Mucosa of stomach (tissue), 1 donor: ENCODE results near the gene AHDC1.

ENCODE experiments used
- H3K27me3 ChIP-seq: one replicate; pipeline ENCODE4 v1.7.0; 2013; ENCODE audit warnings: mild to moderate bottlenecking, low read length; ENCODE audit not compliant: control insufficient read depth, insufficient read depth
- H3K36me3 ChIP-seq: one replicate; pipeline ENCODE4 v1.7.0; 2013; ENCODE audit warnings: low read length; ENCODE audit not compliant: control insufficient read depth, insufficient read depth
- H3K4me1 ChIP-seq: one replicate; pipeline ENCODE4 v1.7.0; 2013; ENCODE audit warnings: mild to moderate bottlenecking, low read length; ENCODE audit not compliant: control insufficient read depth, insufficient read depth
- H3K4me3 ChIP-seq: one replicate; pipeline ENCODE4 v1.7.0; 2013; ENCODE audit warnings: low read length
- H3K9ac ChIP-seq: one replicate; pipeline ENCODE4 v1.7.0; 2013; ENCODE audit warnings: mild to moderate bottlenecking, low read length, moderate library complexity
- H3K9me3 ChIP-seq: one replicate; pipeline ENCODE4 v1.7.0; 2013; ENCODE audit warnings: mild to moderate bottlenecking, low read length, moderate library complexity; ENCODE audit not compliant: control insufficient read depth
- donor health status: Pancreatic carcinoma.

Gene AHDC1

DNA sequence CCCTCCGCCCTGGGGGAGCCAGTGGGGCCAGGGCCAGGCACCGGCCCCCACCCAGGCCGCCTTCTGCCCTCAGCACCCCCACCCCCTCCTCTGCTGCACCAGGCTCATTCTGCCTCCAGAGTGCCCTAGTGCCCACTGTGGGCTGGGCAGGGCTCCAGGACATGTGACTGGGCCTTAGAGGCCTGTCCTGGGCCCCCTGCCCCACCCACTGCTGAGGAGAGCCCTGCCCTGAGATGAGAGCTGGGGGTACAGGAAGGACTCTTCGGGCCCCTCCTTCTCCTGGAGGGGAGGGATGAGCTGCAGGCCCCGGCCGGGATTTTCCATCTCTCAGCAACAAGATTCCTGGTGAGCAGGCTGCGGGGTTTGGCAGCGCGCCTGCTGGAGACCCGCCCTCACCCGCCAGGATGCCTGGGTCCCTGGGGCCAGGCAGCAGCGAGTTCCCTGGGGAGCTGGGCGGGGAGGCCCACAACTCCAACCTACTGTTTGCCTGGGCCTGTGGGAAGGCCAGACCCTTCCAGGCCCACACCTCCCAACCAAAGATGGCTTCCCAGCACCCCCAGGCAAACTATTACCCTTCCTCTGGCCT, 14.0 kb downstream of the AHDC1 start:
- H3K9me3 ChIP-seq, result no peaks in the 10 kb centered on the region
- peaks cover 50% of the 10 kb centered on the region for H3K4me1 ChIP-seq
- H3K27me3 ChIP-seq, result no peaks in the 10 kb centered on the region
- H3K36me3 ChIP-seq, result no peaks in the 10 kb centered on the region
- no peak overlapping the region for H3K9ac ChIP-seq
- H3K4me3 ChIP-seq, result no peak overlapping the region

DNA sequence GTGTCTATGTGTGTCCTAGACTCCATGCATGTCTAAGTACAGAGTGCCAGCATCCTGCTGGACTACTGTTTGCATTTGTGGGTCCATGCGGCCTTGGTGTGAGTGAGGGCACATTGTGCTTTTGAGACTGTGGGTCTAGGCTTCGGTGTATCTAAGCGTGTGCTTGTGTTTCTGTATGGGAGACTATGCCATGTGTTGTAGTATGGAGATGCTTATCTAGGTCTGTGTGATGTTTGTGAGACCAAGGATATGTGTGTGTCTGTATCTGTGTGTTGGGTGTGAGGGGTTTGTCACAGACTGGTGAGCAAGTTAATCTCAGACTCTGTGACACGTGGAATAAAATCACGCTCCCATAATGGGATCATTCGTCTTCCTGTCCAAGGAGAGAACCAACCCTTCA, 14.5 kb downstream of the AHDC1 start:
- Histone ChIP-seq H3K9me3 (no peaks in the 10 kb centered on the region), H3K36me3 (no peaks in the 10 kb centered on the region), H3K27me3 (no peaks in the 10 kb centered on the region), H3K4me3 (no peak overlapping the region), H3K9ac (no peak overlapping the region), H3K4me1 (peaks cover 48% of the 10 kb centered on the region)

DNA sequence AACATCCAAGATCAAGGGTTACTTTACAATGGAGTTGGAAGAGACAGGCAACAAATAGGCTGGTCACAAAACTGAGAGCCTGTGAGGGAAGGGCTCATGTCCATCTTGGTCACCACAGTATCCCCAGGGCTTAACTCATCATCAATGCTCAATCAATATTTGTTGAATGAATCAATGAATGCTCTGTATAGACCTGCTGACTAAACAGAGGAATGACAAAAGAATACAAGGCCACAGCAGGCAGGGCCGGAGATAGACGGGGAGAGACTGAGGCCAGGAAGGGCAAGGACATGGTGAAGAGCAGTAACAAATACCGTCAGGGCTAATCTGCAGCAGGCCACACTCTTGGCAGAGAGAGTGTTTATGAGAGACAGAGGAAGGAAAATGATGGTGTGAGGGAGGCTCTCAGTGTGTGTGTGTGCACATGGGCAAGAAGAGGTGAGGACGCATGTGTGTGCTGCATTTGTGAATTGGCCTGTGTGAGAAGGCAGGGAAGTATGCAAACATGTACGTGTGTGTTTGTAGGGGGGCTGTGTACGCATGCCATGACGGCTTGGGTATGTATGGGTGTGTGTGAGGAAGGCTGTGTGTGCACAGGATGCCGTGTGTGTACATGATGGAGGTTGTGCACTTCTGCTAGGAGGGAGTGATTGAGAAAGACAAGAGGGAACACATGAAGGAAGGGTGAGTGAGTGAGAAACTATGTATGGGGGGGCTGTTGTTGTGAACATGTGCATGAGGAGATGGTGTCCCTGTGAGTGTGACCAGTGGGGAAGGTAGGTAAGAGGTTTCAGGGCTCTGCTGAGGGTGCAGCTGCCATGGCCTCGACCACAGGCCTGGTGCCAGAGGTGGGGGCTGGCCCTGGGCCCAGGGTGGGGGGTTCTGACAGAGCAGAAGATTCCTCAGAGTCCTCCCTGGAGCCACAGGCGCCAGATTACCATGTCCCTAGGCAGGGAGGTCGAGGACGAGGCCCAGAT, 15.4 kb downstream of the AHDC1 start:
- no peaks in the 10 kb centered on the region for H3K27me3 ChIP-seq
- no peaks in the 10 kb centered on the region for H3K36me3 ChIP-seq
- no peak overlapping the region for H3K4me3 ChIP-seq
- no peaks in the 10 kb centered on the region for H3K9me3 ChIP-seq
- H3K4me1 ChIP-seq, result peaks cover 55% of the 10 kb centered on the region
- no peak overlapping the region for H3K9ac ChIP-seq

DNA sequence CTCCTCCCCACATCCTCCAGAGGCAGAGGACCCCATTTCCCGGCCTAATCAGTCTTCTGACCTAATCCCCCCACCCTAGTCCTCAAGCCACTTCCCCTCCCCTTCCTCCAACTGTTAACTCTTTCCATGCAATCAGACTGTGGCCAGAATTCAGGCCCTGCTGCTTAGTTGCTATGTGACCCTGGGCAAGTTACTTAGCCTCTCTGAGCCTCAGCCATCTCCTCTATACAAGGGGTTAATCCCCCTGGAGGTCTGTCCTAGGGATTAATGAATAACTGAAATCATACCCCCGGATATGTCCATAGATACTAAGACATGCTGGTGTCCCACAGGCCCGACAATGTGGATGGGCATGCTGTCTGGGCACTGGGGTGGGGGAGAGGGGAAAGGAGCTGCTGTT, 18.3 kb downstream of the AHDC1 start:
- Histone ChIP-seq H3K9ac (no peak overlapping the region), H3K4me3 (no peak overlapping the region), H3K36me3 (no peaks in the 10 kb centered on the region), H3K9me3 (no peaks in the 10 kb centered on the region), H3K27me3 (no peaks in the 10 kb centered on the region), H3K4me1 (peaks cover 34% of the 10 kb centered on the region)

DNA sequence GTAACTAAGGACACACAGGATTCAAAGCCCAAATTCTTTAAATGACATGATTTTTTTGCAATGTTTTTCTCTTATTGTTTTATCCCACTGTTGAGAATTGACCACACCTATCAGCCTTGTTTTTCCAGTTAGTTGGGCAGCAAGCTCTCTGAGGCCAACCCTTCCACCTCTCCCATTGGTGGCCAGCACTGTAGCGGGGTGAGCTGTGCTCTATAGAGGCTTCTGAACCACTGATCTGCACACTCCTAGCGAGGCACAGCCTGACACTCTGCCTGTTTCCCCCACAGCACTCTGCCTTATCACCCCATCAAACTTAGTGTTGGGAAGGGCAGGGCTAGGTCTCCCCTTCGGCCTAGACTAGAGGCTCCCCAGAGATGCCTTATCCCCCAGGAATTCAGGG, 19.5 kb downstream of the AHDC1 start:
- H3K4me1 ChIP-seq, result peaks cover 22% of the 10 kb centered on the region
- no peaks in the 10 kb centered on the region for H3K27me3 ChIP-seq
- H3K4me3 ChIP-seq, result no peak overlapping the region
- H3K9ac ChIP-seq, result no peak overlapping the region
- H3K36me3 ChIP-seq, result no peaks in the 10 kb centered on the region
- H3K9me3 ChIP-seq, result no peaks in the 10 kb centered on the region

DNA sequence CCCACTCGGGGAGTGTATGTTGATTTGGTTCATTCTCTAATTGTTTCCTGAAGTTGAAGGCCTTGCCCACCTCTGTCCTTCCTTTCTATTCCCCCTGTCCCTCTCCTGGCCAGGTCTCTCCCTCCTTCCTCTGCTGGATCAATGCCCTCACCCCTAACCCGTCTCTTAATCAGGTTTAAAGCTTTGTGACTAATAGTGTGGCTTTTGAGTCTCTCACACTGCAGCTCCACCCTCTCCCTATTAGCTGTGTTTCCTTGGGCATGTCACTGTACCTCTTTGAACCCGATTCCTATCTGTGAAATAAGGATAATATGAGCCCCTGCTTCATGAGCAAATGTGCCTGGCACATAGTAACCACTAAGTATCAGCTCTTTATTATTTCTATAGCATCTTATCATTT, 20.5 kb downstream of the AHDC1 start:
- H3K27me3 ChIP-seq, result no peaks in the 10 kb centered on the region
- H3K36me3 ChIP-seq, result no peaks in the 10 kb centered on the region
- no peak overlapping the region for H3K9ac ChIP-seq
- H3K9me3 ChIP-seq, result no peaks in the 10 kb centered on the region
- H3K4me3 ChIP-seq, result no peak overlapping the region
- H3K4me1 ChIP-seq, result peaks cover 22% of the 10 kb centered on the region

DNA sequence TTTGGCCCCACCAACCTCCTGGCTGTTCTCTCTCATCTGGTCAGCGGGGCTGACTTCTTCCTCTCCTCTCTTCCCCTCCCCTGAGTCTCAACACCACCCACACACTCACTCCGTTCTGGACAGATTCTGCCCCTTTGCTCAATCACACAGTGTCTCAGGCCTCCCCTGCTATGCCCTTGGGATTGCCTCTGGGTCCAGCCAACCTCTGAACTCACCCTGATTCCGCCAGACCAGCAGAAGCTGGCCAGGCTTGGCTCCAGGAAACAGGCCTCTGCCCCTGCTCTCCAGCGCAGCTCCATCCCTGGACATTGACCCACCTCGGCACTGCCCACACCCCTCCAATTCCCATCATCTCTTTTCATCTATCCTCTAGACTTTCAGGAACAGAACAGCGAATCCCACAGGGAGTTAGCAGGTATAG, 22.1 kb downstream of the AHDC1 start:
- Histone ChIP-seq H3K4me1 (peaks cover 29% of the 10 kb centered on the region), H3K36me3 (no peaks in the 10 kb centered on the region), H3K27me3 (no peaks in the 10 kb centered on the region), H3K9me3 (no peaks in the 10 kb centered on the region), H3K9ac (no peak overlapping the region), H3K4me3 (no peak overlapping the region)

DNA sequence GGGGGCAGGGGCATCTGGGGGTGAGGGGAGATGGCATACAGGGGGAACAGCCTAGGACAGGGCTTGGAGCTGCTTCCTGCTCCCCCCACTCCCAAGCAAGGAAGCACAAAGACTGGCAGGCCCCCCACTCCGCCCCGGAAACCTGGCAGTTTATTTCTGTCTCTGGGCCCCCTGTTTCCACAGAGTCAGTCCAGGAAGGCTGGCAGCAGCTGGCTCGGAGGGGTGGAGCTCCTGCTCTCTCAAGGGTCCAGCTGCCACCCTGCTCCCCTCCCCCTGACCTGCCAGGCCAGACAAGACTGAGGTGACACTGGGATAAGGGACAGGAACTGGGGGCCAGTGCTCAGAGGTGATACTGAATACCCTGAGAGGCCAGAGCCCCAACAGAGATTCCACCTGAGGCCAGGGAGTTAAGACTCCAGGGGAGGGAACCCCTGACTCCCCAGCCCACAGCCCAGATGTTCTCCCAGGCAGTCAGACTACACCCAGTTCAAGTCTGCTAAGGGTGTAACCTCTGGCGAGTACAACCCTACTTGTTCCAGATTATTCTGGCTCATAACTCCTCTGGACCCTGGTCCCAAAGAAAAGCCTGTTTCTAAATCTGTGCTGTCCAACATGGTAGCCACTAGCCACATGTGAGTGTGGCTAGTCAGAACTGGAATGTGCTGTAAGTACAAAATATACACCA, 26.3 kb downstream of the AHDC1 start:
- Histone ChIP-seq H3K4me1 (peaks cover 43% of the 10 kb centered on the region), H3K4me3 (no peak overlapping the region), H3K9me3 (no peaks in the 10 kb centered on the region), H3K9ac (no peak overlapping the region), H3K27me3 (no peaks in the 10 kb centered on the region), H3K36me3 (no peaks in the 10 kb centered on the region)

DNA sequence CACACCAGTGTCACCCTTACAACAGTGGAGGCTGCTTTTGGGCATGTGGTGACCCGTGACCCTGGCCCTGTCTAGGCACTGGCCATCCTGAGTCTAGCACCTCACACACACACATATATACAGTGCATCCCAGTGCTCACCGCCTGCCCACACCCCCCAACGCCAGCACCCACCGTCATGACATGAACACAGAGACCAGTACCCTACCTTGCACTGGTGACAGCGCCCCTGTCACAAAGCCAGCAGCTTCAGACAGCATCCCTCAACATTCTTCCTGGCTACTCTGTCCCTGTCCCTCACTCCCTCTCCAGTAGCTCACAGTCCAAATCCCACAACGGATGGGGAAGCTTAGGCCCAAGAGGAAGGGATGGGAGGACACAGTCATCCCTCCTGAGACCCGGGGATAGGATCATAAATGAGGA, 27.1 kb downstream of the AHDC1 start:
- H3K9ac ChIP-seq, result no peak overlapping the region
- H3K4me1 ChIP-seq, result peaks cover 52% of the 10 kb centered on the region

DNA sequence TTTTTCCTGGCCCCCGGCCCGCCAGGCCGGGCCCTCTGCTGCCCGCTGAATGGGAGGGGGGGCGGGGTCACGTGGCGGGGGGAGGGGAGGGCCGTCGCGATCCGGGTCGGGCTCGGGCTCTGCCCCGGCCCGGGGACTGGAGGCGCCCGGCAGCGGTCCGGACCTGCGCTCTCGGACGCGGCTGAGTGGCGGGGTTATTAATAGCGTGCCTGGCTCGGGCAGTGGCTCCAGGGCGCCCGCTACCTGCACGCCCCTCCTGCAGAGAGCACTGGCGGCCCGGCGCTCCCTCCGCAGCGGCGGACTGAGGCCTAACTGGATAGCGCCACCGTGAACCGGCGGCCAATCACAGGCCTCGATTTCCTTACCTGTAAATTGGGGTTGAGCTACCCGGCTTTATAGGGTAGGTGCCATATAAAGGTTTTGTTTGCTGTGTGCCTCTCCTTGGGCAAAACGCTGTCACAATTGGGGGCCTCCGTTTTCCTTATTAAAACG, 28.1 kb downstream of the AHDC1 start:
- H3K9me3 ChIP-seq, result no peaks in the 10 kb centered on the region
- H3K9ac ChIP-seq, result no peak overlapping the region
- no peaks in the 10 kb centered on the region for H3K36me3 ChIP-seq
- peak overlapping the region; percentile 6 for H3K4me3 ChIP-seq
- H3K4me1 ChIP-seq, result peaks cover 61% of the 10 kb centered on the region
- H3K27me3 ChIP-seq, result no peaks in the 10 kb centered on the region

More for the DNA sequence above, 27.1 kb downstream of the AHDC1 start:
- Histone ChIP-seq H3K4me3 (no peak overlapping the region), H3K9me3 (no peaks in the 10 kb centered on the region), H3K36me3 (no peaks in the 10 kb centered on the region), H3K27me3 (no peaks in the 10 kb centered on the region)

DNA sequence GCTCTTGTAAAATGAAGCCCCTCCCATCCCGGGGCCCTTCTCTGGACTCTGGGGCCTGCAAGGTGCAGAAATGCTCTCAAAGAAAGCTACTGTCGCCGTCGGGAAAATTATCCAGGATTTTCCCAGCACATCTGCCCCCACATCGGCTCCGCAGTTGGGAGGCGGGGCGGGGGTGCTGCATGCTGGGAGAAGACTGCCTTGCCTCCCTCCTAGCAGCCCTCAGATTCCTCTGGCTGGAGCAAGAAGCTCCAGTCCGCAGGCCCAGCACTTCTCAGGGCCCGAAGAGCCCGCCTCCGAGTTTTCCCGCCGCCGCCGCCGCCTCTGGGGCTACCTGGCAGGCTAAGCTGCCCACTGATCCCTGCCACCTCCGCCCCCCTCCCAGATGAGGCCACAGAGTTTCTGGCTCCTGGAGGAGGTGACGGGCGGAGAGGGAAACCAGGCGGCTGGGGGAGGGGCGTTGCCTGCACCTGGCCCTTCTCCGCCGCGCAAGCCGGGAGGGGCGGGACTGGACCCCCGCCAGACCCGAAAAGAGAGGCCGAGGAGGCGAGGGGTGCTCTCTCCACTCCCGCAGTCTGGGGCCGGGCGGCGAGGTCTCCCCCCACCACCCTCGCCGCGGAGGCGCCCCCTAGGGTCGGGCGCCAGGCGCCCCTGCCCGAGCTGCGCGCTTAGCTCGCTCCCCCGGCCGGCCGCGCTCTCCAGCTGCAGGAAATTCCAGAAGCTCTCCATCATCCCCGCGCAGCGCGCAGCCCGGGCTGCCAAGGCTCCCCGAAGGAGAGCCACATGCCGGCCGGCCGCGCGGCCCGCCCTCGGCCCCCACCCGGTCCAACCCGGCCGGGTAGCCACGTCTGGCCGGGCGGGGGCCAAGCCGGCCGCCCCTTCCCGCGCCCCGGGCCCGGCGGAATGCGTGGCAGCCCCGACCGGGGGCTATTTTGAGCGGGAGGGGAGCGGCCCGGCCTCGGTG, 28.8 kb downstream of the AHDC1 start:
- Histone ChIP-seq H3K9me3 (no peaks in the 10 kb centered on the region), H3K36me3 (no peaks in the 10 kb centered on the region), H3K9ac (peak overlapping the region; percentile 28), H3K4me1 (peaks cover 68% of the 10 kb centered on the region), H3K4me3 (peak overlapping the region; percentile 14), H3K27me3 (no peaks in the 10 kb centered on the region)
